ENCODE data around the gene NMT1. TPM values are rescaled to one million over a fixed set of nuclear protein-coding genes. Genes with fewer than 3 reads are reported as not detected.

Gene NMT1
- total and polyA plus RNA-seq, 2 of the 13 experiments (the other 11 are each of a cell fraction or from before 2014, with no cell fraction given) = 75.7 to 142 TPM

- no peak for TF ChIP-seq KIAA2018 (CRISPR knock-in tag; IDR thresholded peaks at IDR 0.05; ENCODE audit: borderline replicate concordance)
Observed at GRCh38 chr17:45073414-45074070, 12.4 kb downstream of the NMT1 start (continued).

GRCh38 chr17:45077643-45078042 is 16.5 kb downstream of the NMT1 start:
- DNase-seq (ENCODE audit: low spot score) (no peak), FAIRE-seq (no peak), ATAC-seq (no peak)
- intact Hi-C loops (cut with micrococcal nuclease; ENCODE audit: unreplicated experiment) (no loop called here), in situ Hi-C loops (cut with HindIII; ENCODE audit: extremely low pct_ligation_motif_present, low pct_unique_long_range_greater_than_20kb) (no loop called here)
- Histone ChIP-seq H3K4me3 (replicated peaks in 1 of 3; ENCODE audit: insufficient read depth in 1 of 3, low read depth in 2 of 3, low read length in 3 of 3) (no peak overlapping the region), H3K79me2 (ENCODE audit: insufficient read depth, low read length) (peaks cover 57% of the 10 kb centered on the region), H3K36me3 (replicated peaks in 1 of 2; ENCODE audit: control insufficient read depth in 1 of 2, insufficient read depth in 2 of 2, low read length in 2 of 2) (peaks cover 28 to 56% of the 10 kb centered on the region in 2 experiments), H3K27me3 (ENCODE audit: control insufficient read depth in 1 of 2, insufficient read depth in 2 of 2, low read length in 2 of 2) (no peaks in the 10 kb centered on the region), H3K4me2 (ENCODE audit: low read depth, low read length) (no peak overlapping the region), H4K20me1 (ENCODE audit: insufficient read depth, low read length) (peaks cover 4% of the 10 kb centered on the region; the same call in 1 of the 2 replicates), H3K9me3 (ENCODE audit: low read length) (no peaks in the 10 kb centered on the region), H3K9ac (ENCODE audit: insufficient read depth, low read depth, low read length) (no peak overlapping the region), H3K27ac (ENCODE audit: extremely low read length, insufficient read depth, low read length) (no peak overlapping the region), H2AFZ (ENCODE audit: low read length) (no peak overlapping the region), H3K4me1 (ENCODE audit: insufficient read depth, low read length) (no peaks in the 10 kb centered on the region)
- ChIA-PET POLR2A (no interaction called here), CTCF (ENCODE audit: low intra/inter-chr PET ratio, low total read pairs) (no interaction called here)
- BruUV-seq (replicated peaks) = no TSS peak
- WGBS (ENCODE audit: low lambda C conversion rate) = 96% methylated on average over 3 of the region's 3 CpGs
- TF ChIP-seq ZNF883 (CRISPR knock-in tag; IDR thresholded peaks at IDR 0.05; ENCODE audit: not compliant biosample characterization) = no peak
- TF ChIP-seq CREBL2 (CRISPR knock-in tag; IDR thresholded peaks at IDR 0.05; ENCODE audit: borderline replicate concordance) = no peak
- TF ChIP-seq HMGXB4 (CRISPR knock-in tag; IDR thresholded peaks at IDR 0.05; ENCODE audit: borderline replicate concordance in 1 of 2, low read depth in 1 of 2) = no peak
- TF ChIP-seq ZNF280B (CRISPR knock-in tag; IDR thresholded peaks at IDR 0.05; ENCODE audit: borderline replicate concordance) = no peak
- TF ChIP-seq ZNF772 (CRISPR knock-in tag; IDR thresholded peaks at IDR 0.05) = no peak
- no peak for TF ChIP-seq ZNF777 (CRISPR knock-in tag; IDR thresholded peaks at IDR 0.05)

Data from HepG2 (cell line).